Thyroid gland (tissue), 4 donors: ENCODE data around the gene EAF1.
"Not testable (repeated sequence)": the region's sequence is repeated elsewhere in the genome, so short reads cannot be mapped to it uniquely, and the experiment has no call there.

ENCODE experiments used
- CTCF ChIP-seq, 6 experiments: fragments of 200-600 bp in 3 of 6; fragments of 450-650 bp in 3 of 6; sonication (generic) in 3 of 6; IDR thresholded peaks; one replicate each; pipeline ENCODE4 v1.5.1; 2016 to 2019; ENCODE audit warnings: antibody characterized with exemption in 6 of 6, mild to moderate bottlenecking in 2 of 6, inconsistent platforms in 1 of 6, moderate library complexity in 1 of 6
- POLR2A ChIP-seq, 2 donors: fragments of 450-650 bp; IDR thresholded peaks; one replicate each; pipeline ENCODE4 v1.6.1; 2017; ENCODE audit warnings: antibody characterized with exemption in 2 of 2, mild to moderate bottlenecking in 2 of 2, moderate library complexity in 1 of 2

- TF ChIP-seq CTCF, POLR2A (IDR thresholded peaks at IDR 0.05): not testable (repeated sequence)
Measured at GRCh38 chr3:15388335-15388734, 39.1 kb upstream of the EAF1 start.
